ENCODE data around the gene DLEC1. TPM values are rescaled to one million over a fixed set of nuclear protein-coding genes. Genes with fewer than 3 reads are reported as not detected.

The DLEC1 gene, protein sequence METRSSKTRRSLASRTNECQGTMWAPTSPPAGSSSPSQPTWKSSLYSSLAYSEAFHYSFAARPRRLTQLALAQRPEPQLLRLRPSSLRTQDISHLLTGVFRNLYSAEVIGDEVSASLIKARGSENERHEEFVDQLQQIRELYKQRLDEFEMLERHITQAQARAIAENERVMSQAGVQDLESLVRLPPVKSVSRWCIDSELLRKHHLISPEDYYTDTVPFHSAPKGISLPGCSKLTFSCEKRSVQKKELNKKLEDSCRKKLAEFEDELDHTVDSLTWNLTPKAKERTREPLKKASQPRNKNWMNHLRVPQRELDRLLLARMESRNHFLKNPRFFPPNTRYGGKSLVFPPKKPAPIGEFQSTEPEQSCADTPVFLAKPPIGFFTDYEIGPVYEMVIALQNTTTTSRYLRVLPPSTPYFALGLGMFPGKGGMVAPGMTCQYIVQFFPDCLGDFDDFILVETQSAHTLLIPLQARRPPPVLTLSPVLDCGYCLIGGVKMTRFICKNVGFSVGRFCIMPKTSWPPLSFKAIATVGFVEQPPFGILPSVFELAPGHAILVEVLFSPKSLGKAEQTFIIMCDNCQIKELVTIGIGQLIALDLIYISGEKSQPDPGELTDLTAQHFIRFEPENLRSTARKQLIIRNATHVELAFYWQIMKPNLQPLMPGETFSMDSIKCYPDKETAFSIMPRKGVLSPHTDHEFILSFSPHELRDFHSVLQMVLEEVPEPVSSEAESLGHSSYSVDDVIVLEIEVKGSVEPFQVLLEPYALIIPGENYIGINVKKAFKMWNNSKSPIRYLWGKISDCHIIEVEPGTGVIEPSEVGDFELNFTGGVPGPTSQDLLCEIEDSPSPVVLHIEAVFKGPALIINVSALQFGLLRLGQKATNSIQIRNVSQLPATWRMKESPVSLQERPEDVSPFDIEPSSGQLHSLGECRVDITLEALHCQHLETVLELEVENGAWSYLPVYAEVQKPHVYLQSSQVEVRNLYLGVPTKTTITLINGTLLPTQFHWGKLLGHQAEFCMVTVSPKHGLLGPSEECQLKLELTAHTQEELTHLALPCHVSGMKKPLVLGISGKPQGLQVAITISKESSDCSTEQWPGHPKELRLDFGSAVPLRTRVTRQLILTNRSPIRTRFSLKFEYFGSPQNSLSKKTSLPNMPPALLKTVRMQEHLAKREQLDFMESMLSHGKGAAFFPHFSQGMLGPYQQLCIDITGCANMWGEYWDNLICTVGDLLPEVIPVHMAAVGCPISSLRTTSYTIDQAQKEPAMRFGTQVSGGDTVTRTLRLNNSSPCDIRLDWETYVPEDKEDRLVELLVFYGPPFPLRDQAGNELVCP (N-terminal part only)
- total RNA-seq = under 1 TPM; 0.43 to 0.81 TPM

GRCh38 chr3:38039101-38039898, at the start of gene DLEC1:
DLEC1 (plus strand) TSS chr3:38039208; CDS start chr3:38039226, 18 bp downstream.
- H3K9me3 Mint-ChIP-seq = peaks cover 6 to 8% of the 10 kb centered on the region in 2 donors
- H3K36me3 Mint-ChIP-seq (ENCODE audit: insufficient read depth in 2 of 2) = peaks cover 10 to 12% of the 10 kb centered on the region in 2 donors

GRCh38 chr3:37989821-37990480, 49.1 kb upstream of the DLEC1 start:
- Mint-ChIP-seq H3K9me3 (no peaks in the 10 kb centered on the region), H3K36me3 (ENCODE audit: insufficient read depth in 2 of 2) (no peaks in the 10 kb centered on the region), H3K27me3 (ENCODE audit: low read depth) (no peaks in the 10 kb centered on the region), H3K4me1 (ENCODE audit: low read depth) (peaks cover 24% of the 10 kb centered on the region), H3K27ac (no peak overlapping the region), H3K4me3 (no peak overlapping the region)
- DNase-seq (no peak), ATAC-seq (replicated peaks in 1 of 2) (no peak)

More at GRCh38 chr3:38039101-38039898, at the start of gene DLEC1:
- peaks cover 7% of the 10 kb centered on the region for H3K27me3 Mint-ChIP-seq (ENCODE audit: low read depth)
- ATAC-seq (replicated peaks in 1 of 2) (peak; percentile 82 to 83), DNase-seq (peak; percentile 88 to 89)
- peak within 1 kb of the TSS; percentile 83 for H3K27ac Mint-ChIP-seq
- H3K4me1 Mint-ChIP-seq (ENCODE audit: low read depth) = peaks cover 29% of the 10 kb centered on the region
- peak within 1 kb of the TSS; percentile 86 for H3K4me3 Mint-ChIP-seq

GRCh38 chr3:37990527-37990926, 48.5 kb upstream of the DLEC1 start, which contains the start of gene VILL:
VILL (plus strand) TSS chr3:37990786; CDS start chr3:37993673, 2,887 bp downstream.
- Mint-ChIP-seq H3K9me3 (no peaks in the 10 kb centered on the region), H3K27ac (no peak within 1 kb of the TSS), H3K27me3 (ENCODE audit: low read depth) (no peaks in the 10 kb centered on the region), H3K36me3 (ENCODE audit: insufficient read depth in 2 of 2) (no peaks in the 10 kb centered on the region), H3K4me1 (ENCODE audit: low read depth) (peaks cover 29% of the 10 kb centered on the region), H3K4me3 (no peak within 1 kb of the TSS)
- DNase-seq (no peak), ATAC-seq (replicated peaks in 1 of 2) (no peak)

GRCh38 chr3:37991109-37991508, 47.9 kb upstream of the DLEC1 start:
- DNase-seq (no peak), ATAC-seq (replicated peaks in 1 of 2) (no peak)
- Mint-ChIP-seq H3K36me3 (ENCODE audit: insufficient read depth in 2 of 2) (peaks cover 0 to 1% of the 10 kb centered on the region in 2 donors), H3K27ac (no peak overlapping the region), H3K4me3 (no peak overlapping the region), H3K27me3 (ENCODE audit: low read depth) (no peaks in the 10 kb centered on the region), H3K4me1 (ENCODE audit: low read depth) (peaks cover 35% of the 10 kb centered on the region), H3K9me3 (no peaks in the 10 kb centered on the region)

GRCh38 chr3:37991823-37992222, 47.2 kb upstream of the DLEC1 start:
- DNase-seq = no peak
- H3K4me1 Mint-ChIP-seq (ENCODE audit: low read depth) = peaks cover 42% of the 10 kb centered on the region
- no peak overlapping the region for H3K27ac Mint-ChIP-seq
- H3K4me3 Mint-ChIP-seq = no peak overlapping the region
- peaks cover 3 to 8% of the 10 kb centered on the region in 2 donors for H3K36me3 Mint-ChIP-seq (ENCODE audit: insufficient read depth in 2 of 2)
- no peaks in the 10 kb centered on the region for H3K9me3 Mint-ChIP-seq
- no peak for ATAC-seq (replicated peaks in 1 of 2)
- H3K27me3 Mint-ChIP-seq (ENCODE audit: low read depth) = no peaks in the 10 kb centered on the region

GRCh38 chr3:37992271-37993066, 46.5 kb upstream of the DLEC1 start:
- DNase-seq = no peak
- Mint-ChIP-seq H3K4me1 (ENCODE audit: low read depth) (peaks cover 46% of the 10 kb centered on the region), H3K4me3 (peak overlapping the region in 1 of 2 donors; percentile 91), H3K36me3 (ENCODE audit: insufficient read depth in 2 of 2) (peaks cover 3 to 10% of the 10 kb centered on the region in 2 donors), H3K27me3 (ENCODE audit: low read depth) (no peaks in the 10 kb centered on the region), H3K27ac (no peak overlapping the region), H3K9me3 (no peaks in the 10 kb centered on the region)
- ATAC-seq (replicated peaks in 1 of 2) = no peak

- ATAC-seq (replicated peaks in 1 of 2) (no peak), DNase-seq (no peak)
- Mint-ChIP-seq H3K27ac (peak overlapping the region; percentile 86), H3K4me3 (peak overlapping the region; percentile 87 to 91), H3K4me1 (ENCODE audit: low read depth) (peaks cover 47% of the 10 kb centered on the region), H3K9me3 (no peaks in the 10 kb centered on the region), H3K36me3 (ENCODE audit: insufficient read depth in 2 of 2) (peaks cover 3 to 10% of the 10 kb centered on the region in 2 donors), H3K27me3 (ENCODE audit: low read depth) (no peaks in the 10 kb centered on the region)
These were observed 45.9 kb upstream of the DLEC1 start for GRCh38 chr3:37993067-37993455.

GRCh38 chr3:37993460-37993819, 45.6 kb upstream of the DLEC1 start:
- DNase-seq = no peak
- Mint-ChIP-seq H3K4me1 (ENCODE audit: low read depth) (peaks cover 51% of the 10 kb centered on the region), H3K9me3 (no peaks in the 10 kb centered on the region), H3K36me3 (ENCODE audit: insufficient read depth in 2 of 2) (peaks cover 3 to 10% of the 10 kb centered on the region in 2 donors), H3K27ac (peak overlapping the region; percentile 86), H3K4me3 (peak overlapping the region; percentile 87 to 91), H3K27me3 (ENCODE audit: low read depth) (no peaks in the 10 kb centered on the region)
- ATAC-seq (replicated peaks in 1 of 2) = no peak

- ATAC-seq (replicated peaks in 1 of 2) = peak; percentile 65 to 72
- Mint-ChIP-seq H3K27me3 (ENCODE audit: low read depth) (no peaks in the 10 kb centered on the region), H3K4me1 (ENCODE audit: low read depth) (peaks cover 57% of the 10 kb centered on the region)
These were observed 45.0 kb upstream of the DLEC1 start for GRCh38 chr3:37993820-37994638.

DNA sequence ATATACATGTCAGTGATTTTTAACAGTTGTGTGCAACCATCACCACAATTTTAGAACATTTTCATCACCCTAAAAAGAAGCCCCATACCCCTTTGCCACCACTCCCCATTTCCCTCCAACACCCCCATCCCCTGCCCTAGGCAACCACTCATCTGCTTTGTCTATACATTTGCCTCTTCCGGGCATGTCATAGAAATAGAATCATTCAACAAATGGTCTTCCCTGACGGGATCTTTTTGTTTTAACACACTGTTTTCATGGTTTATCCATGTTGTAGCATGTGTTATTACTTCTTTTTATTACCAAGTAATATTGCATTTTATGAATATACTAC, 44.4 kb upstream of the DLEC1 start:
- Mint-ChIP-seq H3K4me1 (ENCODE audit: low read depth) (peaks cover 62% of the 10 kb centered on the region), H3K27ac (peak overlapping the region; percentile 86), H3K4me3 (peak overlapping the region; percentile 87 to 91), H3K27me3 (ENCODE audit: low read depth) (no peaks in the 10 kb centered on the region), H3K9me3 (no peaks in the 10 kb centered on the region), H3K36me3 (ENCODE audit: insufficient read depth in 2 of 2) (peaks cover 3 to 10% of the 10 kb centered on the region in 2 donors)
- peak; percentile 6 to 14 for ATAC-seq (replicated peaks in 1 of 2)
- DNase-seq = no peak

More at GRCh38 chr3:37993820-37994638, 45.0 kb upstream of the DLEC1 start:
- Mint-ChIP-seq H3K9me3 (no peaks in the 10 kb centered on the region), H3K27ac (peak overlapping the region; percentile 86), H3K36me3 (ENCODE audit: insufficient read depth in 2 of 2) (peaks cover 3 to 10% of the 10 kb centered on the region in 2 donors), H3K4me3 (peak overlapping the region; percentile 87 to 91)
- peak; percentile 73 to 77 for DNase-seq

Measured in activated T-cell treated with anti-CD3 and anti-CD28 coated beads, Interleukin-2, amount 50 U/mL, for 72 hours (primary cell).